ENCODE data around the gene KPNA6. TPM values are rescaled to one million over a fixed set of nuclear protein-coding genes. Genes with fewer than 3 reads are reported as not detected.

Gene KPNA6
- total and polyA plus RNA-seq, 9 of the 15 experiments (the other 6 are each of a cell fraction or from before 2014, with no cell fraction given), result 20.1 to 54.6 (median 32.2) TPM

GRCh38 chr1:32179443-32180185 is 71.8 kb downstream of the KPNA6 start, which contains the start of gene TXLNA (continued):
- TF ChIP-seq SRSF1 (IDR thresholded peaks at IDR 0.05; ENCODE audit: low read depth, low read length) (no peak), ZNF77 (CRISPR knock-in tag; IDR thresholded peaks at IDR 0.05) (no peak; the same call in 1 of the 2 replicates), MAZ (CRISPR knock-in tag; conservative IDR thresholded peaks at IDR 0.05 in 1 of 2, IDR thresholded peaks at IDR 0.05 in 1 of 2) (peak; percentile 84 to 98), PREB (CRISPR knock-in tag; IDR thresholded peaks at IDR 0.05) (no peak), ZNF146 (CRISPR knock-in tag; IDR thresholded peaks at IDR 0.05; ENCODE audit: unreplicated experiment) (no peak), HDAC3 (IDR thresholded peaks at IDR 0.05; ENCODE audit: borderline replicate concordance, partially characterized antibody) (no peak), GTF2A2 (tag; IDR thresholded peaks at IDR 0.05) (no peak), ZC3H11A (IDR thresholded peaks at IDR 0.05; ENCODE audit: low read depth, low read length) (no peak), GABPA (tag; conservative IDR thresholded peaks at IDR 0.05; ENCODE audit: low read depth) (peak; percentile 93), SIRT6 (IDR thresholded peaks at IDR 0.05; ENCODE audit: low read depth, low read length) (no peak), EGR1 (conservative IDR thresholded peaks at IDR 0.05) (peak; percentile 97), HNRNPH1 (optimal IDR thresholded peaks at IDR 0.05; ENCODE audit: low read depth, low read length) (no peak), DDX20 (tag; IDR thresholded peaks at IDR 0.05; ENCODE audit: low read depth) (0 out of 2 replicates have a peak, but pooled peaks have one; percentile 10), KLF6 (CRISPR knock-in tag; IDR thresholded peaks at IDR 0.05; ENCODE audit: borderline replicate concordance) (peak; percentile 53; the same call in 1 of the 2 replicates), FOXP4 (CRISPR knock-in tag; IDR thresholded peaks at IDR 0.05; ENCODE audit: borderline replicate concordance) (peak; percentile 86; the same call in 1 of the 2 replicates), E2F4 (CRISPR knock-in tag; IDR thresholded peaks at IDR 0.05; ENCODE audit: low read depth) (no peak), FOXK2 (conservative IDR thresholded peaks at IDR 0.05 in 1 of 2, IDR thresholded peaks at IDR 0.05 in 1 of 2; ENCODE audit: low read depth in 2 of 2) (peak; percentile 35 to 73; a peak in 2 of 4 replicates), GTF2B (IDR thresholded peaks at IDR 0.05; ENCODE audit: extremely low read depth, insufficient read length) (no peak), ZBTB9 (CRISPR knock-in tag; IDR thresholded peaks at IDR 0.05) (0 out of 2 replicates have a peak, but pooled peaks have one; percentile 75)
